ENCODE data around the gene LCTL.

GRCh38 chr15:66601521-66601920 is 35.7 kb upstream of the LCTL start:
- TF ChIP-seq CTCF (IDR thresholded peaks at IDR 0.05; ENCODE audit: poor library complexity) (no peak), EZH2phosphoT487 (IDR thresholded peaks at IDR 0.05; ENCODE audit: low read depth, severe bottlenecking, unreplicated experiment) (no peak)

Measured in hepatocyte (in vitro differentiated cells).